ENCODE results near the gene KLHL15.
"Not testable (repeated sequence)": the region's sequence is repeated elsewhere in the genome, so short reads cannot be mapped to it uniquely, and the experiment has no call there.

The KLHL15 gene

GRCh38 chrX:24027086-24027485 is at the start of gene KLHL15:
Gene KLHL15 (minus strand): TSS chrX:24027186. CDS start chrX:24006693, 20,493 bp downstream.
- DNase-seq (ENCODE audit: low read depth in 1 of 2, low spot score in 1 of 2), result no peak

- DNase-seq (ENCODE audit: low read depth in 1 of 2, low spot score in 1 of 2), result no peak
These were observed 42.9 kb upstream of the KLHL15 start for GRCh38 chrX:24069877-24070276.

GRCh38 chrX:24063488-24063887 is 36.5 kb upstream of the KLHL15 start:
- no peak for DNase-seq (ENCODE audit: low read depth in 1 of 2, low spot score in 1 of 2)

- peak in 1 of 2 donors; percentile 1 for DNase-seq (ENCODE audit: low read depth in 1 of 2, low spot score in 1 of 2)
These were observed 28.0 kb upstream of the KLHL15 start for GRCh38 chrX:24055043-24055356.

- DNase-seq (ENCODE audit: low read depth in 1 of 2, low spot score in 1 of 2), result peak; percentile 67 to 71
These were observed 27.4 kb upstream of the KLHL15 start, which contains the start of gene EIF2S3 for GRCh38 chrX:24054182-24055042. Gene EIF2S3 (plus strand): TSS chrX:24054956. CDS start chrX:24054969, 13 bp downstream.

- not testable (repeated sequence) for DNase-seq (ENCODE audit: low read depth in 1 of 2, low spot score in 1 of 2)
These were observed 23.7 kb upstream of the KLHL15 start for GRCh38 chrX:24050522-24051318.

- DNase-seq (ENCODE audit: low read depth in 1 of 2, low spot score in 1 of 2), result not testable (repeated sequence)
These were observed 22.7 kb upstream of the KLHL15 start for GRCh38 chrX:24049643-24050042.

- DNase-seq (ENCODE audit: low read depth in 1 of 2, low spot score in 1 of 2), result not testable (repeated sequence)
These were observed 19.1 kb upstream of the KLHL15 start for GRCh38 chrX:24046060-24046459.

GRCh38 chrX:24037729-24038128 is 10.7 kb upstream of the KLHL15 start:
- DNase-seq (ENCODE audit: low read depth in 1 of 2, low spot score in 1 of 2), result no peak

- no peak for DNase-seq (ENCODE audit: low read depth in 1 of 2, low spot score in 1 of 2)
These were observed 7.5 kb upstream of the KLHL15 start for GRCh38 chrX:24034485-24034884.

- no peak for DNase-seq (ENCODE audit: low read depth in 1 of 2, low spot score in 1 of 2)
These were observed 3.6 kb upstream of the KLHL15 start for GRCh38 chrX:24030597-24030996.

GRCh38 chrX:24027985-24028384 is 999 bp upstream of the KLHL15 start:
- no peak for DNase-seq (ENCODE audit: low read depth in 1 of 2, low spot score in 1 of 2)

GRCh38 chrX:24026432-24026831 is 554 bp downstream of the KLHL15 start:
- DNase-seq (ENCODE audit: low read depth in 1 of 2, low spot score in 1 of 2), result no peak

GRCh38 chrX:24025741-24026403 is 1.1 kb downstream of the KLHL15 start:
- DNase-seq (ENCODE audit: low read depth in 1 of 2, low spot score in 1 of 2), result peak in 1 of 2 donors; percentile 3

- DNase-seq (ENCODE audit: low read depth in 1 of 2, low spot score in 1 of 2), result peak; percentile 62 to 70
These were observed 1.9 kb downstream of the KLHL15 start for GRCh38 chrX:24024819-24025740.

- no peak for DNase-seq (ENCODE audit: low read depth in 1 of 2, low spot score in 1 of 2)
These were observed 2.9 kb downstream of the KLHL15 start for GRCh38 chrX:24023972-24024669.

- no peak for DNase-seq (ENCODE audit: low read depth in 1 of 2, low spot score in 1 of 2)
These were observed 3.4 kb downstream of the KLHL15 start for GRCh38 chrX:24023544-24023943.

- DNase-seq (ENCODE audit: low read depth in 1 of 2, low spot score in 1 of 2), result no peak
These were observed 6.6 kb downstream of the KLHL15 start for GRCh38 chrX:24020306-24020876.

GRCh38 chrX:24019448-24019847 is 7.5 kb downstream of the KLHL15 start:
- DNase-seq (ENCODE audit: low read depth in 1 of 2, low spot score in 1 of 2), result no peak

- DNase-seq (ENCODE audit: low read depth in 1 of 2, low spot score in 1 of 2), result no peak
These were observed 8.2 kb downstream of the KLHL15 start for GRCh38 chrX:24018809-24019208.

Measured in stimulated activated CD4-positive, alpha-beta T cell treated with anti-CD3 and anti-CD28 coated beads, Interleukin-15, amount 100 ng/mL, for 1 hour (primary cell).